ENCODE results near the gene TOM1L2.
"Not testable (repeated sequence)": the region's sequence is repeated elsewhere in the genome, so short reads cannot be mapped to it uniquely, and the experiment has no call there.

Gene TOM1L2

DNA sequence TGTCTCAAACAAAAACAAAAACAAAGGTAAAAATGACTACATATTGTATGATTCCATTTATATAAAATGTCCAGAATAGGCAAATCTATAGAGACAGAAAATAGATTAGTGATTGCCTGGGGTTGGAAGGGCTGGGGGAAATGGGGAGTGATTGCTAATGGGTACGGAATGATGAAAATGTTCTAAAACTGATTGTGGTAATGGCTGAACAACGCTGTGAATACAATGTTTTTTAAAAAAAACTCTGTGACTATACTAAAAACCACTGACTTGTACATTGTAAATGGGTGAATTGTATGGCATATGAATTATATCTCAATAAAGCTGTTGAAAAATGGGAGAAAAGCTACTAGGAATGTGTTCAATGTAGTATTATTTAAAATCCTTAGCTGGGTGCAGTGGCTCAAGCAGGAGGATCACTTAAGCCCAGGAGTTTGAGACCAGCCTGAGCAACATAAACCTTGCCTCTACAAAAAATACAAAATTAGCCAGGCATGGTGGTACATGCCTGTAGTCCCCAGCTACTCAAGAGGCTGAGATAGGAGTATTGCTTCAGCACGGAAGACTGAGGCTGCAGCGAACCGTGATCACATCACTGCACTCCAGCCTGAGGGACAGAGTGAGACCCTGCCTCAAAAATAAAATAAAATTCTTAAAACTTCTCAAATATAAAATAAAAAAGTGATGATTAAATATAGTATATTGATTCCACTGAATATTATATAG, 47.9 kb downstream of the TOM1L2 start:
- no peak for DNase-seq (ENCODE audit: low spot score)

DNA sequence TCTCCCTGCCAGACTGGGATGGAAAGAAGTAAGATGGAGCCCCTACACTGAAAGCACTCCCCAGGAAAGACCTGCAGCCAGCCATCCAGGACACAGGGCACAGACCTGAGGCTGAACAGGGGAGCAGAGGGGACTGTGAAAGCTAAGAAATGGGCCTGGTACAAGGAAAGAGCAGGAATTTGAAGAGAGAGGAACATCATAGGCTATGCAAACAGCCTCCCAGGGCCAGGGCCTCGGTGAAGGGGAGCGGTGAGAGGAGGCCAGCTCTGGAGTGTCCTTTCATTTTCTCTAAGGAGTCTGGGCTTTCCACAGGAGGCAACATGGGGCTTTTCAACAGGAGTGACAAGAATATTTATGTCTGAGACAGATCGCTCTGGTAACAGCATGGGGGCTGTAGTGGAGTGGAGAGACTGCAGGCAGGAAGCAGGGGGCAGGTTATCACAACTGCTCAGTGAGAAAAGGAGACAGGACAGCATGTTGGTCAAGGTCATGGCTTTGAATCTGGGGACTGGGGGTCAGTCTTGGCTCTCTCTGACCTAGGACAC, 50.1 kb downstream of the TOM1L2 start:
- no peak for DNase-seq (ENCODE audit: low spot score)

DNA sequence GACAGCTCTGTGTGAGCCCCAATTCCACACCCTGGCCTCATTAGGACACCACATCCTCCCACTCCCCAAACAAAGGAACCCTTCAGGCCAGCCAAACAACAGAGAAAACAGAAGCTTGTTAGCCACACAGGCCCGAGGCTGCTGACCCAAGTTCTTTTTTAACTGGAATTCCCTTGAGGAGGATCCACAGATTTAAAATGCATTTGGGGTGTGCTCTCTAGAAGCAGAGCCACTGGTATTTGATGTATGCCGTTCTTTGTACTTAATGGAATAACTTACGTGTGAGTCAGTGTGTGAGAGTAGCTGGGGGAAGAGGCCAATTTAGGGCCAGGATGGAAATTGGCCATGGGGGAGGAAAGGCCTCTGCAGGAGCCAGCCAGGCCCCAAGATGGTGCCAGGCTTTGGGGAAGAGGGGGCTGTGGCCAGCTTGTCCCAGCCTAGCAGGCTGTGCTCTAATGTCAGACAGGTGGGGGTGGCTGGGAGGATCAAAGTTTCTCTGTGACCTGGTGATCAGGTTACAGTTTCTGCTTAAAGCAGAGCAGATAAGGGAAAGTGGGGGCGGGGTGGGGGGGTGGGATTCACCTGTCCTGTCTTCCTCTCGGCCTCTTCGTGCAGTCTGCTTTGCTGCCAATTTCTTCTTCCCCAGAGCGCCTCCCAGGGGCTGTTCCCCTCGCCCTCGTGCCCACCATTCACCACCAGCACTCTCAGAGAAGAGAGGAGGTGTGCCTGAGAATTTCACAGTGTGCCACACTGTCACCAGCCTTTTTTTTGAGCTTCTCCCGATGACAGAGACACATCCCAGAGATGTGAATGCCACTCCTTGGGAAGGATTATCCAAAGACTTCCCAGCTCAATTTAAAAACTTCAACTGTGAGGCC, 50.8 kb downstream of the TOM1L2 start:
- DNase-seq (ENCODE audit: low spot score): peak; percentile 90

DNA sequence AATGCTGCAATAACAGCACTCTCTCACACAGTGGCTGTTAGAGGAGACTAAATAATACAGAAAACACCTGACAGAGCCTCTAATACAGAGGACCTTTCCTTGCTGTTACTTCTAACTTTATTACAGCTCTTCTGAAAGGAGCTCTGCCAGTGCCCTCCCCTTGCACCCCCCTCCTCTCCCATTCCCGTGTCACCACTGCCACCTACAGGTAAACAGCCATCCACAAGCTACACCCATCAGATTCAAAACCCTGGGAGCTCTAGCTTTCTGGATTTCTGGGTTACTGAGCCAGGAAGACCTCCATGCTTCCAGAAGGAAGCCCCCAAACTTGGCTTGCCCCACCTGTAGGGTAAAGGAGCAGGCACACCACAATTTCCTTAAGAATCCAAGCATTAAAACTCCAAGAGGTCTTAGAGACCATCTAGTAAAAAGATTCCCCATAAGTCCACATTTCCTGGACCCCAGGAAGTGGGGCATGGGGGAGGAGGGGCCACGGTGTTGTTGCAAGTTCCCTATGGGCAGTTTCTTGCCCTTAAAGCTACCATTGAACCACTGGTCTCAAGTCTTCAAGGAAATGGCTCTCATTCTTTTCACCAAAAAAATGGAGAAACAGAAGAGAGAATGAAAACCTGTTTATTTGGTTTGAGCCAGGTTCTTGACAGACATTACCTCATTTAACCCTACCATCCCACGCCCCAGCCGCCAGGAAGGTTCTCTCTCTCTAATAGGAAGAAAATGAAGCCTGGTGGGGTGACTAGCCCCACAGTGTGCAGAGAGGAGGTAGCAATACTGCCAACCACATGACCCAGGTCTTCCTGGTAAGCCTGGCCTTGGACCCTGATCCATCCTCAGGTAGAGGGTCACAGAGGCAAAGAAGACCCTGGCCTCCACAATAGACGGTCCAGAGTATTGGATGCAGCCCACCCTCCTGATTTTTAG, 52.8 kb downstream of the TOM1L2 start:
- DNase-seq (ENCODE audit: low spot score): peak; percentile 84

DNA sequence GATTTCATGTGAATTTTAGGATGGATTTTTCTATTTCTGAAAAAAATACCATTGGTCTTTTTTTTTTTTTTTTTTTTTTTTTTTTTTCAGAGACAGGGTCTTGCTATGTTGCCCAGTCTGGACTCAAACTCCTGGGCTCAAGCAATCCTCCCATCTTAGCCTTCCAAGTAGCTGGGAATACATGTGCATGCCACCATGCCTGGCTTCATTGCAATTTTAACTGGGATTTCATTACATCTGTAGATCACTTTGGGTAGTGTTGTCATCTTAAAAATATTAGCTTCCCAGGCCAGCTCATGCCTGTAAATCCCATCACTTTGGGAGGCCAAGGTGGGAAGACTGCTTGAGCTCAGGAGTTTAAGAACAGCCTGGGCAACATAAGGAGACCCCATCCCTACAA, 54.8 kb downstream of the TOM1L2 start:
- no peak for DNase-seq (ENCODE audit: low spot score)

DNA sequence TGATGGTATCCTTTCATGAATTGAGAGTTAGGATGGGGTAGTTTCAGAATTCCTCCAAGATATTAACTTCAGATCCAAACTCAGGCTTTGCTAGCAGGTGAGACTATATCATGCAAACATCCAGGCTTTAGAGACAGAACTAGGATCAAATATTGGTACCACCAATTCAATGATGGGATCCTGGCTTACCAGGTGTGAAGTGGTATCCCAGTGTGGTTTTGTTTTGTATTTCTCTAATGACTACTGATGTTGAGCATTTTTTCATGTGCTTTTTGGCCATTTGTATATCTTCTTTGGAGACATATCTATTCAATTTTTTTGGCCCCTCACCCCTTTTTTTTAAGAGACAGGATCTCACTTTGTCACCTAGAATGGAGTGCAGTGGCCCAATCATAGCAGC, 57.0 kb downstream of the TOM1L2 start:
- no peak for DNase-seq (ENCODE audit: low spot score)

DNA sequence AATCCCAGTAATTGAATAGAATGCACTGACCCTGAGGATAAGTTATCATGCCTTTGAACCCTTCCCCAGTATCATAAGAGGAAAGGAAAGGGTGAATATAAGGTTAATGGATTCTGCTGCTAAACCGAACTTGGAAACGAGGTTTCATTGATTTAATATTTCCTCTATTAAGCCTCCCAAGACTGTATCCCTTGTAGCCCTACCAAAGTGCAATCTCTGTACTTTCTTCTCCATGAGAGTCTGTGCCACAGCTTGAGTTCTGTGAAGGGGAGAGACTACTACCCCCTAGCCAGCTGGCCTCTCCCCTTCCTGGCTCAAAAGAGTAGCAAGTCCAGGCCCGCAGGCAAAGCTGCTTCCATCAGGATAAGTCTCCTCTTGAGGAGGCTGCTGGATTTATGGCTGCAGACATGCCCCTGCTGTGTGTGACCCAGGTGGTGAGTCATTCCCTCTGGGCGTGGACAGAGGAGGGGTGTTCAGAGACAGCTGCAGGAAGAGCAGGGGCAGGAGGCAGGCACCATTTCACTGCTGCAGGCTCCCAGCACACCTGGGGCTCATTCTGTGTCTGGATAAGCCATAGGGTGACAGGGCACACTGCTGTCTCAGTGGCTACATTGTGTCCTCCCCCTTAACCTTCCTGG, 58.4 kb downstream of the TOM1L2 start:
- peak; percentile 92 for DNase-seq (ENCODE audit: low spot score)

DNA sequence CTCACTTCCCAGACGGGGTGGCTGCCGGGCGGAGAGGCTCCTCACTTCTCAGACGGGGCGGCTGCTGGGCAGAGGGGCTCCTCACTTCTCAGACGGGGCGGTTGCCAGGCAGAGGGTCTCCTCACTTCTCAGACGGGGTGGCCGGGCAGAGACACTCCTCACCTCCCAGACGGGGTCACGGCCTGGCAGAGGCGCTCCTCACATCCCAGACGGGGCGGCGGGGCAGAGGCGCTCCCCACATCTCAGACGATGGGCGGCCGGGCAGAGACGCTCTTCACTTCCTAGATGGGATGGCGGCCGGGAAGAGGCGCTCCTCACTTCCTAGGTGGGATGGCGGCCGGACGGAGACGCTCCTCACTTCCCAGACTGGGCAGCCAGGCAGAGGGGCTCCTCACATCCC, 59.9 kb downstream of the TOM1L2 start:
- DNase-seq (ENCODE audit: low spot score): not testable (repeated sequence)

DNA sequence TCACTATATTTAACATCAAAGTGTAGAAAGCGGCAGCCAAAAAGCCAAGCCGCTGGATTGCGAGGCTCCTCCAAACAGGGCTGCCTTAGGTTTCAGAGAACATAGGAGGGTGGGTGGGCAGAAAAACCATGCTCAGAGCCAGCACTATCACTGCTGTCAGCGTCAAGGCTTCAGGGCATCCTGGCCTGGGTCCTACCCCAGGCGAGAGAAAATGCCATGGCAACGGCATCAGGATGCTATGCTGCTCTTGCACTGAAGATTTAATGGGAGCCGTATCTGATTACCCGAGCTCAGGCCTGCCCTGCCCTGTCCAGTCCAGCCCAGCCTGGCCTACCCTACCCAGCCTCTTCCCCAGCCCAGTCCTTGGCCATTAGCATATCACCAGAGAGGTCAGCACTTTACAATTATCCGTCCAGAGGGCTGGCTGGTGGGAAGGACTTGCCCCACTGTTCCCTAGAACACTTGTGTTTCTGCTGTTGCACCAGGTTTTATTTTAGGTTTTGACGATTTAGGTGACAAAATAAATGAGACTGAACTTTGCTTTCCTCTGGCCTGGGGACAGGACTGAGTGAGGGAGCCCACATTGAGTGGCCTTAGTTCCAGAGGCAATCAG, 61.1 kb downstream of the TOM1L2 start:
- no peak for DNase-seq (ENCODE audit: low spot score)

DNA sequence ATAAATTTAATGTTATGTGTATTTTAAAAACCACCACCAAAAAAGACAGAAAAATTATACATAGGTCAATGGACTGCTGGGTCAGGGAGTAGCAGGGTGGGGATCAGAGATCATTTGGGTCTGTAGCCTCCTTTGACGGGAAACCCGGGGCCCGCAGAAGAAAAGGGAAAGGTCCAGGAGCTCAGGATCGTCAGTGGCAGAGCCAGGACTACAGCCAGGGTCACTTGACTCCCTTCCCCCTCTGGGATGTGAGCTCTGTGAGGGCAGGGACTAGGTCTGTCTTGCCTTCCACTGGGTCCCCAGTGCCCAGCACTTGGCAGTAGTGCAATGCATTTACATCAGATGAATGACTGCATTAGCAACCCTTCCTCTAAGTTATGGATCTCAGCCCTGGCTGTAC, 62.1 kb downstream of the TOM1L2 start:
- DNase-seq (ENCODE audit: low spot score): no peak

DNA sequence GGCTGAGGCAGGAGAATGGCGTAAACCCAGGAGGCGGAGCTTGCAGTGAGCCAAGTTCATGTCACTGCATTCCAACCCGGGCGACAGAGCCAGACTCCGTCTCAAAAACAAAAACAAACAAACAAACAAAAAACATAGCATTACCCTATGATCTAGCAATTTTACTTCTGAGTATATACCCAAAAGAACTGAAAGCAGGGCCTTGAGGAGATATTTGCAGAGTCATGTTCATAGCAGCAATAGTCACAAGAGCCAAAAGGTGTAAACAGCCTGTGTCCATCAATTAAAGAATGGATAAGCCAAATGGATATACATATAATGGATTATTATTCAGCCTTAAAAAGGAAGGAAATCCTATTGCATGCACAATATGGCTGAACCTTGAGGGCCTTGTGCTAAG, 63.1 kb downstream of the TOM1L2 start:
- no peak for DNase-seq (ENCODE audit: low spot score)

DNA sequence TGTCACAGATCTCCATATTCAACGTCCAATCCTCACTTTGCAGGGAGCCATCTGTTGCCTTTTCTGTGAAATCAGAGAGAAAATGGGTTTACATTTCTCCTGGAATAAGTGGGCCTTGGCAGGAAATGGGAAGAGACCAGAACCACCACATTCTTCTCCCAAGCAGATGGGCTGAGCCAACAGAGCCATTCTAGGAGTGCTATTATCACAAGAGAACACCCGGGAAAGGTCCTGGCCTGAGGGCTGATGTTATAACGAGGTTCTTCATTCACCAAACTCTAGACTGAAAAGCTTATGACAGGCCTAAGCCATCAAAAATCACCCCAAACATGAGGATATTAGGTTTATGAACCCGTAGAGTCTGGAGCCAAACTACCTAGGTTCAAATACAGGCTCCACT, 64.7 kb downstream of the TOM1L2 start:
- no peak for DNase-seq (ENCODE audit: low spot score)

DNA sequence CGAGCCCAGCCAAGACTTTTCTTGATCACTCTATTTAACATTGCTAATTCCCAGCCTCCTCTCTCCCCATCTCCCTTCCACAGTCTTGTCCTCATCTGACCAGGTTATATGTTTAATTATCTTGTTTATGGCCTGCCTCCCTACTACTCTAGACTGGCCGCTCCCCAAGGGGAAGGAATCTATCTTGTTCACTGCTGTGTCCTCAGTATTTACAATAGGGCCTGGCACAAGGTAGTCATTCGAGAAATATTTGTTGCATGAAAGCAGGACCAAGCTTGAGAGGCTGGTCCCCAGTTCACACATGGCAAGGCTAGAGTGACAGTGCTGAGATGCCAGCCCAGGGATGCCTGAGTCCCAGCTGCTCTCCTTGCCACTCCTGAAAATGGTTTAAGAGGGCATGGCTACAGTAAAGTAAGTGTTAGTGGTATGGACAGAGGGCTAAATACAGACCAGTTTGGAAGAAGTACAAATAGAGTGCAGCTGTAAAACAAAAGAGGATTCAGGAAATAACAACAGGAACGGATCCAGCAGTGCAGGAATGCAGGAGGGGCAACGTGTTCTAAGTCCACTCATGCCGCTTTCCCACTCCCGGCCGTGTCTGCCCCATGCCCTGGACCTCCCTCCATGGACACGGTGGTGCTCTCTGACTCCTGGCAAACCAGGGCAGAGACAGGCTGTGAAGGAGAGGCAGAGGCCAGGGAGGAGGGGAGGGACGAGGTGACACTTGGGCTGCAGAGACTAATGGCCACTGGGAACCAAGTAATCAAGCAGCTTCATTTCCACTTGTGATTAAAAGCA, 65.6 kb downstream of the TOM1L2 start:
- no peak for DNase-seq (ENCODE audit: low spot score)

DNA sequence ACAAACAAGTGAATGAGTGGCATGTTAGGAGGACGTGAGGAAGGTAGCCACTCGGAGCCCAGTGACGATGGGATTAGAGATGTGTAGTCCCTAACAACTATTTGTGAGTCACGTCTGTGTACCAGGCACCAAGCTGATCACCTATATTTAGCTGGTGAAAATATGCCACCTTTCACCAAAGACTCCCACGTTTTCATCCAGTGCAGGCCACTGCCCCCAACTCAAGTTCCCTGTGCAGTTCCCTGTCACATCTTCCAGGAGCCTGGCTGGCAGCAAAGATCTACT, 67.2 kb downstream of the TOM1L2 start:
- no peak for DNase-seq (ENCODE audit: low spot score)

DNA sequence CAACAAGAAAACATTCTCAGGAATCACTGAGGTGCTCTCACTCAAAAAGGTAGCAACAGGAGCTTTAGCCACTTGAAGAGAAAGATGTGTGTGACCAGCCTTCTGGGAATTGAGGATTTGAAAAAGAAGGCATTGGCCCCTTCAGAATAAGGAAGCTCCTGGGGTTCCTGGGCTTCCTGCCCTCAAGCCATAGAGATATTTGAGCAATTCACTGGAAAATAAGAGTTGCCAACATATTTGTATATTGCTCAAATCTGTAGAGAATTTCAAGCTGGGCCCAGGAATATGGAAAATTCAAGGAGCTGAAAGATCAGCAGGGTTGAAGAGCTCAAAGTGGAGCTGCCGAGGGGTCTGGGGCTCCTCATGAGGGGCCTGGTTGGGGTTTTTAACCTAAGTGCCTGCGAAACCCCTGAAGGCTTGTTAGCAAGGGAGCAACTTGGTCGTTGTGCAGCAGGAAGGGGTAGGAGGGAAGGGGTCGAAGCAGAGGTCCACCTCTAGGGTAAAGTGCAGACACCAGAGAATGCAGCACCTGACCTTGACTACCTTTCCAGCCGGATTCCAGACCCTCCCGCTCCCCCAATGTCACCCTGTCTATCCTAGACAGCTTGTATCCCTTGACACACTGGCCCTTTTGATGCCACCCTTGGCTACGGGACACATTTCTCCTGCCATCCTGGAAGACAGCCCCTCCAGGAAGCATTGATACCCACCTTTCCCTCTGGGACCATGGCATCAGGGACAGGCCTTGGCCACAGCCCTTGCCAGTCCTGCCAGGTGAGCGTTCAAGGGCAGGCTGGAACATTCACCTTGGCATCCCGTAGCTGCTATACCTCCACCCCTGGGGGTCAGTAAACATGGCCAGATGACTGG, 67.8 kb downstream of the TOM1L2 start:
- DNase-seq (ENCODE audit: low spot score): peak; percentile 64

DNA sequence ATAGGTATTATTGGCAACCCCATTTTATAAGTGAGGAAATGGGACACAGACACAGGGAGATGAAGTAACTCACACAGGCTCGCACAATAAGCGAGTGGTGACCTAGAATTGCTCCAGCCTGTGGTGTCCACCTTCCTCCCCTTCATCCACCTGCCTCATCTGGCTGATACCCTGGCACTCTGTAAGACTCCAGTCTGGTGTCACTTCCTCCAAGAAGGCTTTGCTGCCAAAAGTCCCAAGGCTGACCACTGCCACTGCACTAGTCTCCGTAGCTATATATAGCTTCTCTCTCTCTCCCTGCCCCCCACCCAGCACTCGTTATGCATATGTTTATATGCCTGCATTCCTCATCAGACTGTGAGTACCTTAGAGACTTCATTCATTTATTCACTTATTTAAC, 69.3 kb downstream of the TOM1L2 start:
- no peak for DNase-seq (ENCODE audit: low spot score)

DNA sequence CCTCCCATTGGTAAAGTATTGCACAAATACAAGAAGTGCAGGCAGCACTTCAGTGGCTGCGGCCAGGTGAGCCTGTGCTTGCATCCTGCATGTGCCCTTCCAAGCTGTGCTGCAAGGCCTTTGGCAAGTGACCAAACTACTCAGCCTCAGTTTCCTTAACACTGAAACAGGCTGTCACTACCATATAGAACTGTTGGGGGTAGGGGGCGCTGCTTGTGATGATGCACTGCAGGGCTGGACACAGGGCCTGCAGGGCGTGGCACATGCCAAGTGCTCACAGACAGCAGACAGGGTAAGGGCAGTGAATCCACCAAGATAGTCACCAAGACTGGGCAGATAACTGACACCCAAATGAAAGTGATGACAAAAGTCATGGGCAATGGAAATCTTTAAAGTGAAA, 69.8 kb downstream of the TOM1L2 start:
- DNase-seq (ENCODE audit: low spot score): no peak

DNA sequence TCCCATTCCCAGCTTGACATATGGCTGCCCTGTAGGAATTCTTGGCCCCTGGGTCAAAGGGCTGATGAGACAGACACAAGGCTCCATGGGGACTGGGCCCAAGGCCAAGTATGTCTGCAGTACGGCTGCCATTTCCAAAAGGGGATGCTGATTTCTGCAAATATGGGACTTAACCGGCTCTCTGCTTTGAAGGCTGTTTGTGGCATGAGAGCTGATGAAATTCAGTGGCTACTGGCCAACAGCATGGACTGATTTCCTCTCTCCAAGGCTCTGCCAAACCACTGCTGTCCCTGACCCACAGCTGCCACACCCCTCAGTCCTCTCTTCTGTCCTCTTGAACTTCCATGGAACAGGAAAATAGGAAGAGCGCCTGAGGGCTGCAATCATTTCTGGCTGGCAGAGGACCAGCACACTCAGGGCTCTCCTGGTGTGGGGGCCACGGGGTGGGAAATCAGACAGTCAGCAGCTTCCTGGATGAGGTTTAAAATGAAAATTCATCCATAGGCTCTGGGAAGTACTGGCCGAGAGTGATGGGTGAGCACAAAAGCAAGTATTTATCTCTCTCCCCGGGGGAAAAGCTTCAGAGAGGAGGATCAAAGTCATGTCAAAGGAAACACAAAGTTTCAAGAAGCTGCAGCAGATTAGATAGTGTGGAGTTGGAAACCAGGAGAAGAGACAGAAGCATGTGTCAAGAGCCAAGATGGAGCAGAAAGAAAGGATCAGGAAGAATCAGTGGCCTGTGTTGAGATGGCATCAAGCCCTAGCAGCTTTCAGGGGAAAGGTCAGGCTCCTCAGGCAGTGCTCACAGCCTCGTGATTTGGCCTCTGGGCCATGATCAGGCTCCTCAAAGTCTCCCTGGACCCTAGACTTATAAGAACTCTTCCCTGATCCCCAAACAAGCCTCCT, 71.3 kb downstream of the TOM1L2 start:
- peak; percentile 94 for DNase-seq (ENCODE audit: low spot score)

Measured in GM03348 (cell line).